ENCODE data around the gene GPR153. TPM values are rescaled to one million over a fixed set of nuclear protein-coding genes. Genes with fewer than 3 reads are reported as not detected.

GPR153 gene
- total RNA-seq, 1 donor = 4.0 TPM

DNA sequence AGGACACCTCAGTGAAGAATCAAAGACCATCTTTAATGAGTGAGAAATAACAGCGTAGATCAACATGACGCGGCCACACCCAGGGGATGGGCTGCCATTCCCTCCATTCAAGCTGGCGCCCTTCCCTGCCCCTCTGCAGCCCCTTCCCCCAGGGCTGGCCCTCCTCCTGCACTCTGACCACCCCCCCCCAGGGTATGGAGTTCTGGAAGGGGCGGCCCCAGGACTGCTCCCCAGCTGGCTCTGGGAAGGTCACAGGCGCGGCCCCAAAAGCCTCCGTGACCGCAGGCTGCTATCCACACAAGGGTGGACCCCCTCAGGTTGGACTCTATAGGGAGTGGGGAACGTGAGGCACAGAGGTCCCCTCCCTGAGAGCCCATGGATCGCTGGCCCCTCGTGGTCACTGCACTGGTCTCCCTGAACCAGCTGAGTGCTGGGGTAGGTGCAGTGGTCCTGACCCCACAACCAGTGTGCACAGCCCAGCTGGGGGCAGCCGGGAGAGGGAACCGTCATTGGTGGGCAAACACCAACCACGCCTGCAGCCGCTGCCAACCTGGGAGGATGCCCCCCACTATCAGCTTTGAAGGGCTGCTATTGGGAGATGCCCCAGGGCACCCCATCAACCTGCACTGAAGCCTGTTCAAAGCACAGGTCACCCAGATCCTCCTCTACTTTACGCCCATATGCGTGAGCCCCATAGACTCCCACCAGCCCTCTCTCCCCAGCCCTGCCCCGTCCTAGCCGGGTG is 16.1 kb upstream of the GPR153 start:
- H3K4me3 ChIP-seq (ENCODE audit: insufficient read depth, low read length) = peak overlapping the region; percentile 53
- H3K79me2 ChIP-seq (ENCODE audit: insufficient read depth, low read length) = no peaks in the 10 kb centered on the region
- H3K4me1 ChIP-seq (ENCODE audit: insufficient read depth, low read length) = peaks cover 19% of the 10 kb centered on the region
- H4K20me1 ChIP-seq (ENCODE audit: insufficient read depth, low read length) = peaks cover 6% of the 10 kb centered on the region
- TF ChIP-seq, protein P1, sequence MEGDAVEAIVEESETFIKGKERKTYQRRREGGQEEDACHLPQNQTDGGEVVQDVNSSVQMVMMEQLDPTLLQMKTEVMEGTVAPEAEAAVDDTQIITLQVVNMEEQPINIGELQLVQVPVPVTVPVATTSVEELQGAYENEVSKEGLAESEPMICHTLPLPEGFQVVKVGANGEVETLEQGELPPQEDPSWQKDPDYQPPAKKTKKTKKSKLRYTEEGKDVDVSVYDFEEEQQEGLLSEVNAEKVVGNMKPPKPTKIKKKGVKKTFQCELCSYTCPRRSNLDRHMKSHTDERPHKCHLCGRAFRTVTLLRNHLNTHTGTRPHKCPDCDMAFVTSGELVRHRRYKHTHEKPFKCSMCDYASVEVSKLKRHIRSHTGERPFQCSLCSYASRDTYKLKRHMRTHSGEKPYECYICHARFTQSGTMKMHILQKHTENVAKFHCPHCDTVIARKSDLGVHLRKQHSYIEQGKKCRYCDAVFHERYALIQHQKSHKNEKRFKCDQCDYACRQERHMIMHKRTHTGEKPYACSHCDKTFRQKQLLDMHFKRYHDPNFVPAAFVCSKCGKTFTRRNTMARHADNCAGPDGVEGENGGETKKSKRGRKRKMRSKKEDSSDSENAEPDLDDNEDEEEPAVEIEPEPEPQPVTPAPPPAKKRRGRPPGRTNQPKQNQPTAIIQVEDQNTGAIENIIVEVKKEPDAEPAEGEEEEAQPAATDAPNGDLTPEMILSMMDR (IDR thresholded peaks at IDR 0.05; ENCODE audit: extremely low read depth, low read depth, low read length) = no peak
- H3K27ac ChIP-seq (ENCODE audit: low read depth, low read length) = peak overlapping the region; percentile 77
- no peaks in the 10 kb centered on the region for H3K27me3 ChIP-seq (ENCODE audit: insufficient read depth, low read length)
- peak overlapping the region; percentile 89 for H2AFZ ChIP-seq (ENCODE audit: low read length)
- DNase-seq (ENCODE audit: insufficient read length, low spot score, missing footprints) = no peak
- H3K9me3 ChIP-seq (ENCODE audit: low read depth, low read length) = no peaks in the 10 kb centered on the region
- H3K4me2 ChIP-seq (ENCODE audit: insufficient read depth, low read length) = peak overlapping the region; percentile 74
- H3K36me3 ChIP-seq (ENCODE audit: insufficient read depth, low read length) = no peaks in the 10 kb centered on the region

DNA sequence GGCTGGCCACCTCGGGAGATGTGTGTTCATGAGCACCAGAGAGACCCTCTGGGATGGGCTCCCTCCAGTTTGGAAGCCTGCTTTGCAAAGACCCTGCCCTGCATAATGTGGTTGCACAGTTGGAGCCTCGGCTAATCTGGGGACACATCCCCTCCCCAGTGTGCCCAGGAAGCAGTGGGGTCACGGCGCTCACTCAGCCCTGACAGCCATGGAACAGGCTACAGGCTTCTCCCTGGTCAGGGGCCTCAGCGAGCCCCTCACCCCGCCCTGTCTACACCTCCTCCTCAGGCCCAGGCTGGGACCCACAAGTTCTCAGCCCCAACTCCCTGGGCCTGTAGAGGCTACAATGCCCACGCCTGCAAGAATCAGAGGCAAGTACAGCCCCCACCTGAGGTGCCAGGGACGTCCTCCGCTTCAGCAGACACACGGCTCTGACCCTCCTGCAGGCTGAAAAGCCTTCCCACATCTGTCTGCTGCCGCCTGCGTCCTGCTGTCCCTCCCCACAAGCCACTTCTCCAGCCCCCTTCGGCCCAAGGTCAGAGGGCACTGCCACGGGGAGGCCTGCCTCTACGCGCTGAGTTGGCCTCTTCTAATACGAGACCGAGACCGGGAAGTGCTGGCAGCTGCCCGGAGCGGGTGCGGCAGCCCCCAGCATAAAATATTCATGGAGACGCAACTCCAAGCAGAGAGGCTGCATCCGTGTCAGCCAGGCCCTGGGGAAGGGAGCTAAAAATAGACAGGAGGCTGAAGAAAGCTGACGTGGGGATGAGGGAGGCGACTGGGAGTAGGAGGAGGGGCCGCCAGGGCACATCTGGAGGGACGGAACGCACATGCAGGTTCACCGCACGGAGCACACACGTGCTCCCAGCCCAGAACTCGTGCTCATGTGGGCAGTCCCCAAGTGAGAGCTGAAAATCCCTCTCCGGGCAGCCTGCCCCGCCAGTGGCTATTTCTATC is 15.2 kb upstream of the GPR153 start:
- Histone ChIP-seq H3K4me3 (ENCODE audit: insufficient read depth, low read length) (peak overlapping the region; percentile 53), H3K4me2 (ENCODE audit: insufficient read depth, low read length) (peak overlapping the region; percentile 74), H3K27ac (ENCODE audit: low read depth, low read length) (peak overlapping the region; percentile 77), H4K20me1 (ENCODE audit: insufficient read depth, low read length) (peaks cover 6% of the 10 kb centered on the region), H3K27me3 (ENCODE audit: insufficient read depth, low read length) (no peaks in the 10 kb centered on the region), H2AFZ (ENCODE audit: low read length) (peak overlapping the region; percentile 89), H3K9me3 (ENCODE audit: low read depth, low read length) (no peaks in the 10 kb centered on the region), H3K79me2 (ENCODE audit: insufficient read depth, low read length) (no peaks in the 10 kb centered on the region), H3K4me1 (ENCODE audit: insufficient read depth, low read length) (peaks cover 19% of the 10 kb centered on the region), H3K36me3 (ENCODE audit: insufficient read depth, low read length) (no peaks in the 10 kb centered on the region)
- DNase-seq (ENCODE audit: insufficient read length, low spot score, missing footprints) = peak; percentile 99
- TF ChIP-seq, protein P1 (IDR thresholded peaks at IDR 0.05; ENCODE audit: extremely low read depth, low read depth, low read length) = no peak

DNA sequence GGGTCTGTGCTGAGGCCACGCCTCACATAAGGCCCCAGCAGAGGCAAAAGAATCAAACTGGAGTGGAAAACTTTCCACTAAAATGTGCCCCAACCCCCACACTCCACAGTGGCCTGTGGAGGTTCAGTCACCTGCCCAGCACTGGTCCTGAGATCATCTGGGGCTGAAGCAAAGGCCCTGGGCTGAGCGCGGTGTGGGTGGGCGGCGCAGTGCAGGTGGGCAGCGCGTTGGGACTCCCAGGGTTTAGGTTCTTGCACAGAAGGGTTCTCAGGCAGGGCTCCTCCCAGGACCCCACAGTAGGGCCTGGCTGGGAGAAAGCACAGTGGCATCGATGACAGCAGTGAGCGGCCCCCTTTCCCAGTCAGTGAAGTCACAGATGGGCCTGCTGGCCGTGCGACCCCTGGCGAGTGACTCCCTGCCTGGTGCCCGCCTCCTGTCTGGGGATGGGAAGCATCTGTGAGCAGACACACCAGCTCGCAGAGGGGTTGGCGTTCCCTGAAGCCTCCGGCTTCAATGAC is 13.8 kb upstream of the GPR153 start:
- H3K9me3 ChIP-seq (ENCODE audit: low read depth, low read length) = no peaks in the 10 kb centered on the region
- TF ChIP-seq, protein P1 (IDR thresholded peaks at IDR 0.05; ENCODE audit: extremely low read depth, low read depth, low read length) = no peak

More for the DNA sequence above, 13.8 kb upstream of the GPR153 start:
- H3K4me2 ChIP-seq (ENCODE audit: insufficient read depth, low read length) = no peak overlapping the region
- H3K27me3 ChIP-seq (ENCODE audit: insufficient read depth, low read length) = no peaks in the 10 kb centered on the region
- no peak overlapping the region for H3K4me3 ChIP-seq (ENCODE audit: insufficient read depth, low read length)
- no peak for DNase-seq (ENCODE audit: insufficient read length, low spot score, missing footprints)
- no peaks in the 10 kb centered on the region for H3K79me2 ChIP-seq (ENCODE audit: insufficient read depth, low read length)
- H3K27ac ChIP-seq (ENCODE audit: low read depth, low read length) = no peak overlapping the region
- H3K36me3 ChIP-seq (ENCODE audit: insufficient read depth, low read length) = no peaks in the 10 kb centered on the region
- peaks cover 6% of the 10 kb centered on the region for H4K20me1 ChIP-seq (ENCODE audit: insufficient read depth, low read length)
- no peak overlapping the region for H2AFZ ChIP-seq (ENCODE audit: low read length)
- peaks cover 19% of the 10 kb centered on the region for H3K4me1 ChIP-seq (ENCODE audit: insufficient read depth, low read length)

Measured in osteoblast (primary cell).